H1 (cell line): ENCODE results near the gene CALM1. TPM values are rescaled to one million over a fixed set of nuclear protein-coding genes. Genes with fewer than 3 reads are reported as not detected.

ENCODE experiments used
- CTCF ChIA-PET: fragments of 300-600 bp; sonication (Branson Sonifier 250); formaldehyde crosslinking; loops from one replicate; lab custom pipeline; 2021; ENCODE audit not compliant: partially characterized antibody; lab: Charles Lee
- POLR2A ChIA-PET: fragments of 300-600 bp; sonication (Branson Sonifier 250); formaldehyde crosslinking; loops from one replicate; lab custom pipeline; 2021; ENCODE audit warnings: inconsistent platforms; ENCODE audit not compliant: partially characterized antibody; lab: Charles Lee
- DNase-seq, 2 experiments: peaks; one replicate each; pipeline versions ENCODE4 v3.0.0 to v3.0.0-alpha.2; 2010 to 2022; ENCODE audit warnings: low spot score in 2 of 2, low read depth in 1 of 2, mixed read lengths in 1 of 2
- FAIRE-seq: peaks from 2 replicates; lab custom pipeline; 2011; peaks lifted over from hg19 to GRCh38; lab: Jason Lieb, UNC
- H2AFZ ChIP-seq: 2 replicates; pipeline ENCODE4 v1.8.1; 2012; ENCODE audit warnings: low read length, inconsistent platforms
- H2AK5ac ChIP-seq: 2 replicates; pipeline ENCODE4 v1.6.1; 2013; ENCODE audit warnings: low read depth, low read length
- H2BK120ac ChIP-seq: replicated peaks from 2 replicates; pipeline ENCODE3; 2013; ENCODE audit warnings: low read depth, low read length, inconsistent platforms
- H2BK12ac ChIP-seq: 2 replicates; pipeline ENCODE4 v1.6.1; 2013; ENCODE audit warnings: low read depth, low read length
- H2BK15ac ChIP-seq: 2 replicates; pipeline ENCODE4 v1.6.1; 2013; ENCODE audit warnings: low read length
- H2BK20ac ChIP-seq: 2 replicates; pipeline ENCODE4 v1.6.1; 2013; ENCODE audit warnings: low read length
- H2BK5ac ChIP-seq: 2 replicates; pipeline ENCODE4 v1.6.1; 2013; ENCODE audit warnings: low read depth, low read length
- H3K14ac ChIP-seq: 2 replicates; pipeline ENCODE4 v1.6.1; 2013; ENCODE audit warnings: inconsistent platforms; ENCODE audit not compliant: insufficient read length
- H3K18ac ChIP-seq: 2 replicates; pipeline ENCODE4 v1.6.1; 2013; ENCODE audit warnings: low read length; ENCODE audit errors: extremely low read depth
- H3K23ac ChIP-seq: 2 replicates; pipeline ENCODE4 v1.6.1; 2013; ENCODE audit warnings: inconsistent platforms; ENCODE audit not compliant: insufficient read length
- H3K23me2 ChIP-seq: 2 replicates; pipeline ENCODE4 v1.6.1; 2013; ENCODE audit warnings: low read depth, low read length
- H3K27ac ChIP-seq: 2 replicates; pipeline ENCODE4 v1.6.1; 2011; ENCODE audit warnings: low read depth, low read length, inconsistent platforms
- H3K27me3 ChIP-seq, 4 experiments: replicated peaks in 1 of 4; 1 replicate in 1 of 4; 2 replicates in 3 of 4; pipeline versions ENCODE4 v1.6.1 to v1.8.1; 2011 to 2013; ENCODE audit warnings: low read length in 3 of 4, mild to moderate bottlenecking in 3 of 4, inconsistent platforms in 2 of 4, mixed read lengths in 2 of 4, moderate library complexity in 1 of 4; ENCODE audit not compliant: control insufficient read depth in 3 of 4, insufficient read depth in 3 of 4; ENCODE audit errors: extremely low read depth in 1 of 4
- H3K36me3 ChIP-seq, 4 experiments: 2 replicates each; pipeline versions ENCODE4 v1.6.1 to v1.8.1; 2011 to 2013; ENCODE audit warnings: mild to moderate bottlenecking in 4 of 4, low read length in 3 of 4, moderate library complexity in 2 of 4, control low read depth in 1 of 4, inconsistent platforms in 1 of 4; ENCODE audit not compliant: insufficient read depth in 4 of 4, control insufficient read depth in 2 of 4
- H3K4ac ChIP-seq: replicated peaks from 2 replicates; pipeline ENCODE3; 2013; ENCODE audit warnings: low read length, low read depth, mixed read lengths, inconsistent platforms; ENCODE audit not compliant: insufficient read length
- H3K4me1 ChIP-seq, 4 experiments: replicated peaks in 1 of 4; 1 replicate in 1 of 4; 2 replicates in 3 of 4; pipeline versions ENCODE4 v1.6.1 to v1.8.1; 2011 to 2013; ENCODE audit warnings: low read length in 3 of 4, inconsistent platforms in 2 of 4, mixed read lengths in 1 of 4; ENCODE audit not compliant: insufficient read depth in 4 of 4, control insufficient read depth in 3 of 4
- H3K4me2 ChIP-seq, 2 experiments: 2 replicates each; pipeline versions ENCODE4 v1.6.1 to v1.8.1; 2011 to 2013; ENCODE audit warnings: low read depth in 2 of 2, low read length in 2 of 2, control low read depth in 1 of 2, inconsistent platforms in 1 of 2, mild to moderate bottlenecking in 1 of 2; ENCODE audit not compliant: insufficient read depth in 1 of 2
- H3K4me3 ChIP-seq, 4 experiments: fragments of 200-600, 300-600 bp in 1 of 4; sonication (generic), shearing (Covaris generic), sonication (Bioruptor Twin) in 1 of 4; 2 replicates each; pipeline versions ENCODE4 v1.5.1 to v1.8.1; 2011 to 2016; ENCODE audit warnings: low read length in 4 of 4, low read depth in 3 of 4, control low read depth in 2 of 4, inconsistent platforms in 2 of 4, mild to moderate bottlenecking in 2 of 4, mixed read lengths in 1 of 4, moderate library complexity in 1 of 4; ENCODE audit not compliant: insufficient read depth in 2 of 4; ENCODE audit errors: extremely low read depth in 1 of 4
- H3K56ac ChIP-seq: replicated peaks from 2 replicates; pipeline ENCODE3; 2013; ENCODE audit warnings: low read depth, mild to moderate bottlenecking, mixed read lengths, low read length, inconsistent platforms; ENCODE audit not compliant: insufficient read length
- H3K79me1 ChIP-seq: 2 replicates; pipeline ENCODE4 v1.6.1; 2013; ENCODE audit warnings: low read depth, low read length, control low read depth
- H3K79me2 ChIP-seq, 2 experiments: 2 replicates each; pipeline versions ENCODE4 v1.6.1 to v1.8.1; 2012 to 2013; ENCODE audit warnings: low read length in 2 of 2, mild to moderate bottlenecking in 2 of 2, inconsistent platforms in 1 of 2; ENCODE audit not compliant: insufficient read depth in 2 of 2, control insufficient read depth in 1 of 2
- H3K9ac ChIP-seq, 4 experiments: replicated peaks in 1 of 4; 1 replicate in 1 of 4; 2 replicates in 3 of 4; pipeline versions ENCODE4 v1.6.1 to v1.8.1; 2011 to 2013; ENCODE audit warnings: low read depth in 3 of 4, low read length in 3 of 4, control low read depth in 2 of 4, mild to moderate bottlenecking in 2 of 4, moderate library complexity in 2 of 4, inconsistent platforms in 1 of 4; ENCODE audit errors: extremely low read depth in 1 of 4
- H3K9me3 ChIP-seq, 2 experiments: 2 replicates each; pipeline versions ENCODE4 v1.6.1 to v1.8.1; 2012 to 2013; ENCODE audit warnings: mild to moderate bottlenecking in 2 of 2, moderate library complexity in 2 of 2, control low read depth in 1 of 2, inconsistent platforms in 1 of 2, low read depth in 1 of 2, low read length in 1 of 2, mixed read lengths in 1 of 2; ENCODE audit not compliant: insufficient read depth in 2 of 2
- H4K20me1 ChIP-seq, 2 experiments: replicated peaks in 1 of 2; 2 replicates each; pipeline versions ENCODE3 to v1.8.1; 2011 to 2013; ENCODE audit warnings: inconsistent platforms in 2 of 2, low read length in 2 of 2, mild to moderate bottlenecking in 1 of 2; ENCODE audit not compliant: insufficient read depth in 2 of 2, control insufficient read depth in 1 of 2
- H4K5ac ChIP-seq: 2 replicates; pipeline ENCODE4 v1.6.1; 2013; ENCODE audit warnings: low read length, low read depth, mixed read lengths, inconsistent platforms; ENCODE audit not compliant: insufficient read length
- H4K8ac ChIP-seq: 2 replicates; pipeline ENCODE4 v1.8.0; 2013; ENCODE audit warnings: mild to moderate bottlenecking, moderate library complexity, low read length, inconsistent platforms; ENCODE audit not compliant: insufficient read depth; ENCODE audit errors: extremely low read depth
- H4K91ac ChIP-seq: replicated peaks from 2 replicates; pipeline ENCODE3; 2013; ENCODE audit warnings: low read length, mixed read lengths, inconsistent platforms; ENCODE audit not compliant: insufficient read length
- SIRT6 ChIP-seq: IDR thresholded peaks from one replicate; pipeline ENCODE4 v1.7.1; 2012; ENCODE audit warnings: low read length, inconsistent platforms
- WGBS, 2 experiments: shearing (Covaris generic) in 1 of 2; methylation state at CpG; one replicate each; pipeline versions ENCODE4 v1.1.6 to v1.1.7; 2013 to 2015; ENCODE audit warnings: low lambda C conversion rate in 2 of 2, mixed read lengths in 2 of 2, inconsistent platforms in 1 of 2, low coverage in 1 of 2, missing lambda C conversion rate in 1 of 2; ENCODE audit not compliant: insufficient replicate concordance in 2 of 2, insufficient coverage in 1 of 2, insufficient read length in 1 of 2; ENCODE audit errors: extremely low coverage in 1 of 2, missing lambda C conversion rate in 1 of 2; 5-methylcytosine and 5-hydroxymethylcytosine counted together
- polyA plus RNA-seq, 7 experiments: library from polyadenylated mRNA; depleted of rRNA in 3 of 7; stranded (reverse) in 5 of 7; unstranded in 2 of 7; fragments of >200 nt in 5 of 7; fragments of 200-250 nt in 2 of 7; gene quantifications; 1 replicate in 5 of 7; 2 replicates in 1 of 7; 4 replicates in 1 of 7; pipeline versions ENCODE4 v1.2.1 to v1.2.3, GENCODE V29; 2011 to 2013; ENCODE audit warnings: missing spikeins in 2 of 7, mixed read lengths in 2 of 7
- total RNA-seq: library from RNA; stranded (reverse); fragmentation: NEBNext Ultra II Directional; extraction: Animal tissue kit (Norgen Biotek cat#: 25700); gene quantifications from 2 replicates; pipeline ENCODE4 v1.2.1, GENCODE V29; 2021

CALM1 gene
- total and polyA plus RNA-seq, 2 of the 8 experiments (the other 6 are each of a cell fraction or from before 2014, with no cell fraction given): 285 to 422 TPM

DNA sequence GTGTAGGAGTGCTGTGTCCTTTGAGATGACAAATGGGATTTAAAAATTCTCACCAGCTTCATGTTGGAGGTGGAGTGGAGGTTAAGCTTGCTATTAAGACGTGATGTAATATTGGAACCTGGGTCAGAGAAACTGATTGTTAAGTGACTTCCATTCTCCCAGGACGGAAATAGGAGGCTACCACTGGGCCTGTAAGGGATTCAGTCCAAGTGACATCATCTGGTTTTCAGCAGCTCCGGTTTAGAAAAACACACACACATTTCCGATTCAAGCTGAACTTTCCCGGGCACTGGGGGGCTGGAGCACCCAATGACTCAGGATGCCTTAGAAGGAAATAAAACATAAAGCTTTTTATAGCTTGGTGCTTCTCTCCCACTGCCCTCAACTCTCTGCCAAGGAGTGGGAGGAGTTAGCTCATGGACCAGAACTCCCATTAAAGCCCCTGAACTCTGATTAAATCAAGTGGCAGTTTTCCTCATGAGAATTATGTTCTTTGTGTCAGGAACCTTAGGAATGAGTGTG, 12.4 kb downstream of the CALM1 start:
- DNase-seq: no peak
- TF ChIP-seq SIRT6: no peak
- TF ChIP-seq, all 59 proteins: peak for 0
- H4K5ac ChIP-seq: no peak overlapping the region
- 95% methylated on average over 5 of the region's 5 CpGs; no CpG with 5 or more reads in 1 of the 2 experiments for WGBS, 2 experiments
- H3K18ac ChIP-seq: no peak overlapping the region
- H2BK20ac ChIP-seq: no peak overlapping the region
- peaks cover 0 to 2% (median under 1%) of the 10 kb centered on the region in 4 experiments; a peak in 2 of 7 replicates for H3K4me1 ChIP-seq
- H2BK12ac ChIP-seq: no peak overlapping the region
- H4K91ac ChIP-seq: no peak overlapping the region
- 0 out of 2 replicates have a peak overlapping the region, but pooled peaks have one; percentile 92 for H2BK15ac ChIP-seq
- H3K36me3 ChIP-seq: peaks cover 10 to 17% (median 13%) of the 10 kb centered on the region in 4 experiments
- POLR2A ChIA-PET: interaction anchor here (1.1 to 1.6 kb wide), 3 partner anchors 9 to 12 kb away, joined by 3 to 4 read pairs (median 3); no protein-coding TSS in a partner anchor
- no peak overlapping the region for H3K23ac ChIP-seq
- no peak overlapping the region for H3K4ac ChIP-seq
- H3K4me2 ChIP-seq: no peak overlapping the region
- H3K14ac ChIP-seq: no peak overlapping the region
- H4K8ac ChIP-seq: no peak overlapping the region
- no peak overlapping the region for H2BK120ac ChIP-seq
- no peak for FAIRE-seq
- H3K79me1 ChIP-seq: no peaks in the 10 kb centered on the region
- H3K79me2 ChIP-seq: no peaks in the 10 kb centered on the region
- CTCF ChIA-PET: interaction anchor here (0.7 to 2.0 kb wide), 13 partner anchors 9 to 288 kb away, joined by 3 to 12 read pairs (median 4); partner anchors contain the start of gene CALM1
- H2BK5ac ChIP-seq: no peak overlapping the region
- no peak overlapping the region for H2AK5ac ChIP-seq
- no peak overlapping the region for H3K27ac ChIP-seq
- H2AFZ ChIP-seq: no peak overlapping the region
- no peaks in the 10 kb centered on the region for H3K23me2 ChIP-seq
- H3K27me3 ChIP-seq: no peaks in the 10 kb centered on the region
- H3K4me3 ChIP-seq: no peak overlapping the region
- no peak overlapping the region for H3K56ac ChIP-seq
- no peaks in the 10 kb centered on the region for H3K9me3 ChIP-seq
- no peak overlapping the region for H3K9ac ChIP-seq
- H4K20me1 ChIP-seq: no peaks in the 10 kb centered on the region
